HG03025 (cell line): ENCODE results near the gene BAAT.
"Not testable (repeated sequence)": the region's sequence is repeated elsewhere in the genome, so short reads cannot be mapped to it uniquely, and the experiment has no call there.

Experiments used
- ATAC-seq: cut with Tn5 transposase; IDR thresholded peaks from one replicate; pipeline ENCODE4 v1.9.1; 2021; ENCODE audit warnings: mild to moderate bottlenecking, moderate library complexity; ENCODE audit not compliant: unreplicated experiment, low FRiP score

Gene BAAT

DNA sequence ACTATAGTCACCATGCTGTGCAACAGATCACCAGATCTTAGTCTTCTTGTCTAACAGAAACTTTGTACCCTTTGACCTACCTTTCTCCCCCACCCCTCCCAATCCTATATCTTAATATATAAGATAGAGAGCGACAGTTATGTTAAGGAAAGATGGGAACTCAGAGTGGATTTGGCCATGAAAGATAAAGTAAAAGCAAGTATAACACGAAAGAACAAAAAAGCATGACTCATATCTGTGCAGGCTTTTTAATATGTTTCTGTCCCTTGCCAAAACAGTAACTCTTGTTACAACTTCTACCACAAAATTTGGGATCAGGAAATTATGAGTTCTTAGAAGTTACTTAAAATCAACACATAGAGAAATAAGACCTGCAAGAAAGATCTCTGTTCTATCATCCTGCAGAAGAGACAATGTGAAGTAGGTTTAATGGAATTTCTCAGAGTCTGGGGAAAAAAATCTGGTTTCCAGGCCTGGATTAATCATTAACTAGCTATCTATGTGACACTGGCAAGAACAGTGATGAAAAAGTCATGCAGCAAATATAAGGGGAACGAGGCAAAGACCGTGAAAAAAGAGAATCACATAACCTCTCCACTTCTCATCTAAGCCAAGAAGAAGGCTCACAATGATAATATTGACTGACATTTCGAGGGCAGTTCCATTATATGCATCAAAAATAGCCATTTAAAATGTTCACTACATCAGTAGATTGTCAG, 18.6 kb downstream of the BAAT start:
- no peak for ATAC-seq

DNA sequence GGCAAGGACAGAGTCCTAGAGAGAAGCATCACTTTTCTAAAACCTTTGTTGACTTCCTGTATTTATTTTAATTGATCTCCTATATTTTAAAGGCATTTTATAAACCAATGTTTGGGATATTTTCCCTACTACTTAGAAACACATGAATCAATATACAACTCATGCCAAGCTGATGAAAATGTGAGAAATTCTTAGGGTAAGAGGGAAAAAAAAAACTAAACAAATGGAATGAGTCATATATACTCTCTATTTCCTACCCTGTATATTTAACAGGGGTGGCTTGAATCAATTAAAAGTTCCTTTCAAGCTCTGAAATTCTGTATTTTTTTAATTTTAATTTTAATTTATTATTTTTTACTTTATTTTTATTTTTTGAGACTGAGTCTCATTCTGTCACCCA, 19.6 kb downstream of the BAAT start:
- ATAC-seq, result no peak

DNA sequence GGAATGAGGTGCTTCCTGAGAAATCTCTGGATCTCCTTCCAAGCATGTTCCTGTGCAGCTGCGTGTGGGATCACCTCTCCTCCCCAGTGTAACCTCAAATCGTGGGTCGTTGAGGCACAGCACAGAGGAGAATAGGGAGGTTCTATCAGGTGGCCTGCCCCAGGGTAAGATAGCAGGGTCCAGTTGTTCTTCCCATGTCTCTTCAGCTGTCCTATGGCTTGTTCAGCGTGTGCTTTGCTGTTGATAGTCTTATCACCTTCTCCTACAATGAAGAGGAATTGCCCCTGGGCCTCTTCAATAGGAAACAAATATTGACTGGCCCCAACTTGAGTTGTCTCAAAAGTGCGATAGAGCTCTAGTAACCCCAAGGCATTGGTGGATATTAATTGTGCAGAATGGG, 22.4 kb downstream of the BAAT start:
- no peak for ATAC-seq

DNA sequence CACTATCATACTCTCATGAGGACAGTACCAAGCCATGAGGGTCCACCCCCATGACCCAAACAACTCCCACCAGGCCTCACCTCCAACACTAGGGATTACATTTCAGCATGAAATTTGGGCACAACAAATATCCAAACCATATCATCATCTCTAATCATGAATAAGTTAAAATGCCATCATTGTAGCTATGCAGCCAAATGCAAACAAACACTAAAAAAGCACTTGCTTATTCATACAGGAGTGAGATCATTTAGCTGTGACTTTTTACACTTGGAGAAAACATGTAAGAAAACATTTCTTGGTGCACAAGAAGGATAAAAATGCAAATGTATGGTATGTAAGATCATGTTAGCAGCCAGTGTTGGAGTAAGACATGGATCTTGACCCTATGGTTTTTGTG, 24.2 kb downstream of the BAAT start:
- ATAC-seq, result no peak

DNA sequence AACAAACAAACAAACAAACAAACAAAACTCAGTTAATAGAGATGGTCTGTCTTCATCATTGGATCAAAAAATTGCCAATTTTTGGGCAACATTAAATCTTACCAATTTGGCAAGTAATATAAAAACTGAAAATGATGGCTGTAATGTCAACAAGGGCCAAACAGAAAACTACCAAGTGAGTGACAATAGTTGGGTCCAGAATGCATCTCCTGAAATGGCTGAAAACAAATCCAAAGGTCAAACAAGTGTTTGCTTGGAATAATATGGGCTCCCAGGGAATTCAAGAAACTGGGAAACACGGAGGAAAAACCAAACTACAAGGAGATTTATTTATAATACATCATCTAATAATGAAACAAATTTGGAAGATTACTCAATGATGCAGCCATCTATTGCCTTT, 25.1 kb downstream of the BAAT start:
- ATAC-seq, result no peak

DNA sequence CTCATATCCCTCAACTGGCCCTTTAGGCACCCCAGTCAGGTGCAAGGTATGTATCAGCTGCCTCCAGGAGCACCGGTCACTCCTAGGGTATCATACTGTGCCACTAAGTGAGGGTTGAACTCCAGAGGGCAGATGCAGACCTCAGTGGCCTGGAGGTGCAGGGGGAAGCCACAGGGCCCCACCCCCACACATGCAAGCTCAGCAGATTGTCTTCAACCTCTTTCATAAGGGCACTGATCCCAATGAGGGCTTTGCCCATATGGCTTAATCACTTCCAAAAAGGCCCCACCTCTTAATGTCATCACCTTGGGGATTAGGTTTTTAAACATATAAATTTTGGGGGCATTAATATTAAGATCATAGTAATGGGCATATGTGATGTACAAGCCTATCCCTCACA, 28.2 kb downstream of the BAAT start:
- no peak for ATAC-seq

DNA sequence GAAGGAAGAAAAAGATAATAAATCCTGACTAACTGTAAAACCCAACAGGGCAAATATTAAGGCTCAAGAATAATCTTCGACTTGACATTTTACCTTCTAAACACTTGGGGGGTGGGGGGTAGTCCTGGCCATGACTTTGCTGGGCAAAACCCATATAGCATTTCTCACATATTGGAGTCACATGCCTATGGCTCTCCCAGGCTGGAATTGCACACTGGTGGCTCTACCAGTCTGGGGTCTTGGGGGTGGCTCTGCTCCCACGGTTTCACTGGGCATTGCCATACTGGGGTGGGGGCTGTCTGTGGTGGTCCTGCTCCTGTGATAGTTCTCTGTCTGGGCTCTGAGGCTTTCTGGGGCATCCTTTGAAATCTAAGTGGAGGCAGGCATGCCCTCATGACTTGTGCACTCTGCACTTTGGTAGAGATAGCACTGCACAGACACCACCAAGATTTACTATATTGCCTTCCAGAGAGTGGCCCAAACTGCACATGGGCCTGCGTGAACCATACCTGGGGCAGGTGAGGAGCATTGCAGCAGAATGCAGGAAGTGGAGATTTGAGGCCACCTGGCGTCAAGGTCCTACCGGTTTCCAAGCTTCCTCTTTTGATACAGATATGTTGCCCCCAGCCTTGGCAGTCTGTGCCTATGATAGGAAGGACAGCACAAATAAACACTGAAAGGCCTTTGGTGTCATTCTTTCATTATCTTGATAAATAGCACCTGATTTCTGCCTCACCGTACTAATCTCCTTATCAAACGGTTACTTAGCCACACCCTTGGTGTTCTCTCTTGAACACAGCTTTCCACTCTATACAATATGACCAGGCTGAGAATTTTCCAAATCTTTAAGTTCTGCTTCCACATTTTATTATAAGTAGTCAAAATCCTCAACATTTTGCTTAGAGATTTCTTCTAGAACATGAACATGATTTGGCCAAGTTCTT, 29.8 kb downstream of the BAAT start:
- no peak for ATAC-seq

DNA sequence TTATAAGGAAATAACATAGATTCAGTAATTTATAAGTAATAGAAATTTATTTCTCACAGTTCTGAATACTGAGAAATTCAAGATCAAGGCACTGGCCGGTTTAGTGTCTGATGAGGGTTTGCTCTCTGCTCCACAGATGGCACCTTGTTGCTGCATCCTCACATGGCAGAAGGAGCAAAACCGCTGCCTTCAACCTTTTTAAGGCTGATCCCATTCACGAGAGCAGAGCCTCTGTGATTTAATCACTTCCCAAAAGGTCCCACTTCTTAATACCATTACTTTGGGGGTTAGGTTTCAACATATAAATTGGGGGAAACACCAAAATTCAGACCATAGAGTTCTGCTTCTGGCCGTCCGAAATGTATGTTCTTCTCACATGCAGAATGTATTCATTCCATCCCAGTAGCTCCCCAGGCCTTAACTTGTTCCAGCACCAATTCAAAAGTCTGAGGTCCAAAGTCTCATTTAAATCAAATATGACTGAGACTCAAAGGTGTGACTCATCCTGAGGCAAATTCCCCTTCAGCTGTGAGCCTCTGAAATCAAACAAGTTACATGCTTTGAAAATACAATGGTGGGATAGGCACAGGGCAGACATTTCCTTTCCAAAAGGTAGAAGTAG, 30.6 kb downstream of the BAAT start:
- no peak for ATAC-seq

DNA sequence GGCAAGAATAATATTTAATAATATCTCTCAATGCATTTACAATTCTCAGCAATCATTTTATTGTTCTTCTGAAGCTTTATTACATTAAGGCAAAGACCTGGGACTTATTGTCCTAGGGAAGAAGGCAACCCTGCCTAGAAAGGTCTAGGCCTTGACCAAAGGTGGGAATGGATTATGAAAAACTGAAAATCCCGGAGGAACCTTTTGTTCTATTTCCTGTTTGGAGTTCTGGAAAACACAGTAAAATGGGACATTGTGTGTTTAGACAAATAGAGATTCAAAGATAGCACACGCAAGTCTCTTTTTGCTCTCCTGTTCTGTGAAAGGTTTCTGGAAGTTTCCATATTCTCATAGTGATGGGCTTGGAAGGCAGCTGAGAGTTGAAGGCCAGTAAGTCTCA, 31.1 kb downstream of the BAAT start:
- ATAC-seq, result no peak

DNA sequence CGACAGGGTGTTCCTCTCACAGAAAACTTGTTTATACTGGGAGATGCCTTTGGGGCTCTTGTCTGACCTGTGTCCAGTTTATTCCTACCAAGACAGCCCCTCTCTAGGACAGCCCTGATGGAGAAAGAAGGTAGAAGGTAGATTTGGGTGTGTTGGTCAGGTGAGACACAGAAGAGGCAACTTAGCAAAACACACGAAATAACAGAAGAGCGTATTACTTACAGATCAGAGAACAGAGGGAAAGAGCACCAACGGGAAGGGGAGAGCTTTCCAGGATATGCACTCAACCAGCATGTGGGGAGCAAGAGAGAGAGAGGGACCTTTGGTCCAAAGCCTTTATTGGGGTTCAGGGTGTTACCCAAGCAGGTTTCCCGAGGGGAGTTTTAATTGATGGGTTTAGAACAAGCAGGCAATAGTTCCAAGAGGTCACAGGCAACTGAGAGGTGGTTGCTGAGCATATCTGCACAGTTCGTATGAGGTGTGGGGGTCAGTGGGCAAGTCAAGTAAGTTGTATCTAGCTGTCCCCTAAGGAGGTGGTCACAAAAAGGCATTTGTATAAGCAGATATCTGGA, 31.8 kb downstream of the BAAT start:
- no peak for ATAC-seq

DNA sequence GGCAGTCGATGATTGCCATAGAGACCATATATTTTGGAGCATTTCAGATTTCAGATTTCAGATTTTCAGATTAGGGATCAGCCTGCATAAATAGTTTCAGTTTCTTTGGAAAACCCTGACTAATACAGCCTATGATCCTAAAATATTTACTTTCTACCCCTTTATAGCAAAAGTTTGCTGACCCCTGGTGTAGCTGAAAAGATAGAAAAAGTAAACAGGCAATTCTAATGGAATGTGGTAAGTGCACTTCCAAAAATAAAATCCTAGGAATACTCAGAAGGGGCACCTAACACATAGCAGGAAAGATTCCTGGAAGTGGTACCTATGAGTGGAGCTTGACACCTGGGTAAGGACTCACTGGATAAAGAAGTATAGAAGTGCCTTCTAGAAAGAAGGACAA, 34.5 kb downstream of the BAAT start:
- ATAC-seq, result no peak

DNA sequence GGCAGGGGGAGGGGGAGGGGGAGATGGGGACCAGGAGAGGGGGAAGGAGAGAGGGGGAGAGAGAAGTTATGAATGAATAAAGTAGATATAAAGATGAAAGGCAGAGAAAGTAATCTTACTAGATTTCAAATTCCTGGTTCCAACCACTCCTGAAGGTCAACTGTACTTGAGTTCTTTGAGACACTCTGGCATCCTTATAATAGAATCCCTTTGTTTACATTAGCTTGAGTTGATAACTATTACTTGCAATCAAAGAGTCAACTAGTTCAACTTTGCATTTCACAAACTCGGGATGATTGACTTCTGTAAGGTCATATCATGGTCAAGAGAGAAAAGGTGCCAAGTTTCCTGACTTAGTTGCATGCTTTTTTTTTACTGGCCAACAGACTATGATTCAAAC, 42.2 kb downstream of the BAAT start:
- ATAC-seq, result no peak

DNA sequence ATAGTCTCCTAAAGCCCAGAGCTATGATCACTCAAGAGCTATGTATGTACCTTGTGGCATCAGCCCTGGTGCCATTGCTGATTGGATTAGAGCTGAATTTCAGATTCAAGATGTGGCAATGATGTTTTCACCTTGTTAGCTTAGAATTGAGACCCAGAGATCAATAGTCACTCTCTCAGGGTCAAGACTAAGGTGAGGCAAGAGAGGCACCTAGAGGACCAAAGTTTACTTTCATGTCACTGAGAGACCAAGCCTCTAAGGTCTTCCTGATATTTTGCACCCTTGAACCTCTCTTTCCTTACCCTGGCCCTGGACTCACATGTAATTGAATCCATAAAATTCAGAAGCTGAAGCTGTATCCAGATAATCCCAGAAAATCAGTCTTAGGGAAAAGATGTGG, 42.8 kb downstream of the BAAT start:
- no peak for ATAC-seq

DNA sequence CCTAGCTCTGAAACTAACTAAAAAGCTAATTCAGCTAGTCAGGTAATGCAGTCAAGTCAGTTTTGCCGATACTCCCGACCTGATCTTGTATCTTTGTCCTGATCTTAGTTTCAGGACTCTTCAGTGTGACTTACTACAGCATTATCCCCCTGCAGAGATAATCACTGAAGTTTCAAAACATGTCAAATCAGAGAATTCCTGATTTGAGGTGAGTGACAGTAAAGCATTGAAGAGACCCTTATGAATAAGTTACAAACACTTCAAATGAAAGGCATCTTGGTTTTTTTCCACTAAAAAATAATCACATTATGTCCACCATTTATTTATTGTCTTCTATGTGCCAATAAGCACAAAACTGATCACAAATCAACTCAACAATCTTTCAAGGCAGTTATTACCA, 47.6 kb downstream of the BAAT start:
- ATAC-seq, result no peak

DNA sequence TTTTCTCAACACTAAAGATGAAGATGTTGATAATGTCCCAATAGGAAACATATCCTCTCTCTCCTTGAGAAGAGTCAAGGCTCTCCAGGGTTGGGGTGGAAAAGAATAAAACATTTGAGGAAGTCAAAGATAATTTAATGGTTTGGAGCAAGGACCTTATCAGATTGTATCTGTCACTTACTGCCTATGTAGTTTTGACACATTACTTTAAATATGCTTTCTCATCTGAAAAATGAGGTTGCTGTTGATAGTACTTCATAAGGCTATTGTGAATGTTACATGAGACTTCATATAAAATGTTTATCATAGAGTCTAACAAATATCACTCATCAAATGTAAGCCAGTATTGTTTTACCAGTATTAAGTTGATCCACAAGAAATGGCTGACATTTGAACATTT, 48.7 kb downstream of the BAAT start:
- no peak for ATAC-seq

DNA sequence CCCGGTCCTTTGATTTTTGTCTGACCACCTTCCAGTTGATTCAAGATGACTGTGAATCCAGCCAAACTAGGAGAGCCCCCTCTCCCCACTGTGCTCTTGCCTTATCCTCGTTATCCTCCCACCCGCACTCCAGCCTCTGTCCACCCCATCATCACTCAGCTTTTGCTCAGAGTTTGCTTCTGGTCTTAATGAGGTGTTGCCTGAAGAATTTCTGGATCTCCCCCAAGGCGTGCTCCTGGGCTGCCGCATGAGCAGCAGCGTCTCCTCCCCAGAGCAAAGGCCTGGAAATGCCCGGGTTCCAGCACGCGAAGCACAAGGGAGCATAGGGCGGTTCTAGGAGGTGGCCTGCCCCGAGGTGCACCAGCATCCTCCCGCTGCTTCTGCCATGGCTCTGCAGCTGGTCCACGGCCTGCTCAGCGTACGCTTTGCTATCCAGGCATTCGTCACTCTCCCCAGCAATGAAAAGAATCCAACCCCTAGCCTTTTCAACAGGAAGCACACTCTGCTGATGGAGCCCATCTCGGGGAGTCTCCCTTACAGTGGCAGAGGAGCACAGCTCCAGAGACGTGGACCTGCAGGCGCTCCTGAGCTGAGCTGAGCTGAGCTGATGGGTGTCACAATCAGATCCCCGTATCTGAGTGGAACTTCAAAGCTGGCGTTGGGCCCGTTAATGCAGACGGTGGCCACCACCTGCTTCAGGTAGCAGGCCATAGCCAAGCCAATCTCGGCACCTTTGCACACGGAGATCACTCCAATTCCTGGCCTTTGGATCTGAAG, 50.7 kb downstream of the BAAT start:
- ATAC-seq, result no peak

DNA sequence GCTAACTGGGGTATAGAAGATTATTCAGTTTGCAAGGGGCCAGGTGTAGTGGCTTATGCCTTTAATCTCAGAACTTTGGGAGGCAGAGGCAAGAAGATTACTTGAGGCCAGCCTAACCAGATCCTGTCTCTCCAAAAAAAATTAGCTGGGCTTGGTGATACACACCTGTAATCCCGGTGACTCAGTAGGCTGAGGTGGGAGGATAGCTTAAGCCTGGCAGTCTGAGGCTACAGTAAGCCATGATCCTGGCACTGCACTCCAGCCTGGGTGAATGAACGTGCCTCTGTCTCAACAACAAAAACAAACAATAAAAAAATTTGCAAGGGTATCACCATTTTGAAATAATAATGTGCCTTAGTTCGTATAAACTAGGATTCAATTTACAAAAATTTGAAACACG, 51.3 kb downstream of the BAAT start:
- ATAC-seq, result no peak

DNA sequence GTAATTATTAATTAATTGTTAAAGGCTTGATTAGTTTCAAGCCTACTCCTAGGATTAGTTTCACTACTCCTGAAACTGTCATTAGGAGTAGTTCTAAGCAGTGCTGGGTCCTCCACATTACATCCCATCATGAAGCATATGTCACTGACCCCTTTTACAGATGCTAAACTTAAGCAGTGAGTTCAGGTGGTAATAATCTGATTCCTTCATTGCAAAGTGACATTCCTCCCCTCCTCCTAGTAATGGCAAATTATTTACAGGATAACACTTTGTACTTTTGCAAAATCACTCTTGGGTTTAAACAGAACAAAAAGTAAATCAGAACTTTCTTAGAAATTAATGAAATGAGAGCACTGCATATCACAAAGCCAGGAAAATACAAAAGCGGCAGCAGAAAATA, 52.4 kb downstream of the BAAT start:
- no peak for ATAC-seq

DNA sequence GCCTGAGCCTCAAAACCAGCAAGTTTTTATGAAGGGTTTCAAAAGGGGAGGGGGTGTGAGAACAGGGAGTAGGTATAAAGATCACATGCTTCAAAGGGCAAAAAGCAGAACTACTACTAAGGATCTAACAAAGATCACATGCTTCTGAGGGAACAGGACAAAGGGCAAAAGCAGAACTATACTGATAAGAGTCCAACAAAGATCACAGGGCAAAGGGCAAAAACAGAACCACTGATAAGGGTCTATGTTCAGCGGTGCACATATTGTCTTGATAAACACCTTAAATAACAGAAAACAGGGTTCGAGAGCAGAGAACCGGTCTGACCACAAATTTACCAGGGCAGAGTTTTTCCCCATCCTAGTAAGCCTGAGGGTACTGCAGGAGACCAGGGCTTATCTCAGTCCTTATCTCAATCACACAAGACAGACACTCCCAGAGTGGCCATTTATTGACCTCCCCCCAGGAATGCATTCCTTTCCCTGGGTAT, 57.3 kb downstream of the BAAT start:
- ATAC-seq, result not testable (repeated sequence)

DNA sequence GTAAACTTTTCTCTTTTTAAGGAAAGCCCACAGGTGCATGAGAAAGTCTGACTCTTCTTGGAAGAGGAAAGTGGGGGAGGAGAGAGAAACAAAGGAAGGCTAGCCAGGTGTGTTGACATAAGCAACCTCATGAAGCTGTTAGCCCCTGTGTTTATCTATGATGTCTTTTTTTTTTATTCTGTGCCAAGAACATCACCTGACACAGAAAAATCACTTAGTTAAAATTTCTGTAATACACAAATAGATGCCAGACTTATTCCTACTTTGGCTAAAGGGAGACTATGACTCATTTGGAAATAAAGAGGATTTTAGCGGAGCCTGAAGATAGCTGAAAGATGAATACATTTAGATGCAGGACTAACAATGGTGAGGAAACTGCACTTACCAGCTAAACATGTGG, 58.3 kb downstream of the BAAT start:
- no peak for ATAC-seq
